ENCODE results near the gene SARDH.

DNA sequence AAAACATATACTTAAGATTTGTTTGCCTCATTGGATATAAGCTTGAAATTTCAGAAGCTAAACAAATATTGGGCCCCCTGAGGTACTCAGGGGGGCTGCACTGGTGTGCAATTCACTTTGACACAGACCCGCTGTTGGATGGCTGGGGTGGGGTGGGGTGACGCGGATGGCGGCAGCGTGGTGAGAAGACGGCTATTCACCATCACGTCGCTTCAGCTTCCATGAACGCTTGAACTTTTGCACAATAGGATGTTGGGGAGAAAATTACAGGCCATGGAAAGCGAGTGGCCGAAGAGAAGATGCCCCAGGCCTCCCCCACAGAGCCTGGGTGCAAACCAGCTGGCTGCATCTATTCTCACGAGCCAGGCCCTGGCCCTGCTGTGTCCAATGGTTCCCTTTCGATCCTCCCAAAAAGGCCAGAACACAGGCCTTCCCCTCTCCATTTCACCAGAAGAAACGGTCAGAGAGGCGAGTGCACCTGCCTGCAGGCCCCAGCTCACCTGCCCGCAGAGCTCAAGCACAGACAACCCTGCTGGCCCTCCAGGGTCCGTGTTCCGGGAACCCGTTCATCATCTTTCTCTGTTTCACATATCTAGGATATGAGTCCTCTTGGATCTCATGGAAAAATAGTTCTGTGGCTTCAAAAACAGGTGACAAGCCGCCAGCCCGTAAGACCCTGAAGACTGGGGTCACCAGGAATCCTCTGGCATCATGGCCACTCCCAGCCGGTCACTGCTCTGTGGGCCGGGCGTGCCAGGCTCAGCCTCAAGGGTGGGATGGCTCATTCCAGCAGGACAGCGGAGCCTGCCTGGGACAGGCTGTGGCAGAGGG, 46.8 kb upstream of the SARDH start:
- TF ChIP-seq PHF21A (CRISPR knock-in tag; IDR thresholded peaks at IDR 0.05) = no peak
- no peak for TF ChIP-seq ZNF274 (CRISPR knock-in tag; IDR thresholded peaks at IDR 0.05)
- TF ChIP-seq POLR2AphosphoS5 (IDR thresholded peaks at IDR 0.05; ENCODE audit: low read depth, low read length) = no peak
- no peak for TF ChIP-seq HMG20B (CRISPR knock-in tag; conservative IDR thresholded peaks at IDR 0.05)
- no peak for TF ChIP-seq ZFYVE20 (CRISPR knock-in tag; IDR thresholded peaks at IDR 0.05; ENCODE audit: borderline replicate concordance, low read depth)
- no peak for TF ChIP-seq GABPA (IDR thresholded peaks at IDR 0.05; ENCODE audit: low read depth, low read length)
- TF ChIP-seq GABPA (CRISPR knock-in tag; IDR thresholded peaks at IDR 0.05; ENCODE audit: low read depth) = no peak
- no peak for TF ChIP-seq ARHGAP35 (CRISPR knock-in tag; IDR thresholded peaks at IDR 0.05; ENCODE audit: borderline replicate concordance)
